Thyroid gland (tissue), 4 donors: Measurements from ENCODE around the gene SMIM15.

ENCODE experiments used
- POLR2A ChIP-seq, 2 donors: fragments of 450-650 bp; IDR thresholded peaks; one replicate each; pipeline ENCODE4 v1.6.1; 2017; ENCODE audit warnings: antibody characterized with exemption in 2 of 2, mild to moderate bottlenecking in 2 of 2, moderate library complexity in 1 of 2
- TF ChIP-seq, protein P1 (sequence below), 6 experiments: fragments of 200-600 bp in 3 of 6; fragments of 450-650 bp in 3 of 6; sonication (generic) in 3 of 6; IDR thresholded peaks; one replicate each; pipeline ENCODE4 v1.5.1; 2016 to 2019; ENCODE audit warnings: antibody characterized with exemption in 6 of 6, mild to moderate bottlenecking in 2 of 6, inconsistent platforms in 1 of 6, moderate library complexity in 1 of 6

DNA sequence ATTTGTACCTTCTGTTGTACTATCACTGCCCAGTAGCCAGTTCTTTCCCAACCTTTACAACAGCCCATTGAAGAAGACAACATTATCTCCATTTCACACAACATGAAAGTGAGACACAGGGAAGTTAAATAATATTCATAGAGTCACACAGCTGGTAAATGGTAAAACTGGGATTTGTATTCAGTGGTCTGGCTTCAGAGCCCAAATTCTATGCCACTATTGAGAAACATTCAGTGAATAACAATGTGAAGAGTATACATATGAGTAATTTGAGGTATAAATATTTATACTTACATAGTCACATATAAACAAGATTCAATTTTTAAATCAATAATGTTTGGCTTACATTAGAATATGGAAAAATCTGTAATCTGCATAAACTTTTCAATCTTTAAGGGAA, 13.8 kb downstream of the SMIM15 start:
- TF ChIP-seq, protein P1, sequence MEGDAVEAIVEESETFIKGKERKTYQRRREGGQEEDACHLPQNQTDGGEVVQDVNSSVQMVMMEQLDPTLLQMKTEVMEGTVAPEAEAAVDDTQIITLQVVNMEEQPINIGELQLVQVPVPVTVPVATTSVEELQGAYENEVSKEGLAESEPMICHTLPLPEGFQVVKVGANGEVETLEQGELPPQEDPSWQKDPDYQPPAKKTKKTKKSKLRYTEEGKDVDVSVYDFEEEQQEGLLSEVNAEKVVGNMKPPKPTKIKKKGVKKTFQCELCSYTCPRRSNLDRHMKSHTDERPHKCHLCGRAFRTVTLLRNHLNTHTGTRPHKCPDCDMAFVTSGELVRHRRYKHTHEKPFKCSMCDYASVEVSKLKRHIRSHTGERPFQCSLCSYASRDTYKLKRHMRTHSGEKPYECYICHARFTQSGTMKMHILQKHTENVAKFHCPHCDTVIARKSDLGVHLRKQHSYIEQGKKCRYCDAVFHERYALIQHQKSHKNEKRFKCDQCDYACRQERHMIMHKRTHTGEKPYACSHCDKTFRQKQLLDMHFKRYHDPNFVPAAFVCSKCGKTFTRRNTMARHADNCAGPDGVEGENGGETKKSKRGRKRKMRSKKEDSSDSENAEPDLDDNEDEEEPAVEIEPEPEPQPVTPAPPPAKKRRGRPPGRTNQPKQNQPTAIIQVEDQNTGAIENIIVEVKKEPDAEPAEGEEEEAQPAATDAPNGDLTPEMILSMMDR (IDR thresholded peaks at IDR 0.05), result no peak
- TF ChIP-seq POLR2A (IDR thresholded peaks at IDR 0.05), result no peak
